Activated CD4-positive, CD25-positive, alpha-beta regulatory T cell treated with anti-CD3 and anti-CD28 coated beads, Interleukin-2, amount 50 U/mL, for 24 hours (primary cell): Measurements from ENCODE around the gene SERPINB12.

Experiments
- ATAC-seq, 2 donors: fragments of 150-1000 bp; cut with Tn5 transposase; one replicate each; pipeline ENCODE4 v1.10.0; 2021; ENCODE audit warnings: mild to moderate bottlenecking in 1 of 2, moderate library complexity in 1 of 2

Gene SERPINB12

GRCh38 chr18:63604791-63605567 is 62.8 kb downstream of the SERPINB12 start:
- no peak for ATAC-seq

- ATAC-seq, result no peak
These were observed 64.4 kb downstream of the SERPINB12 start for GRCh38 chr18:63606526-63606925.

GRCh38 chr18:63613420-63613819 is 71.3 kb downstream of the SERPINB12 start:
- ATAC-seq, result no peak

- no peak for ATAC-seq
These were observed 75.1 kb downstream of the SERPINB12 start for GRCh38 chr18:63617049-63617914.

- no peak for ATAC-seq
These were observed 75.7 kb downstream of the SERPINB12 start for GRCh38 chr18:63617915-63618234.
